GM21515 (cell line): ENCODE measurements around the gene GPRASP3.

Experiments used
- ATAC-seq: cut with Tn5 transposase; IDR thresholded peaks from one replicate; pipeline ENCODE4 v1.9.1; 2021; ENCODE audit not compliant: unreplicated experiment

The GPRASP3 gene

GRCh38 chrX:102745857-102746584, 25.5 kb downstream of the GPRASP3 start:
- no peak for ATAC-seq

- no peak for ATAC-seq
Measured at GRCh38 chrX:102765217-102765616, 44.7 kb downstream of the GPRASP3 start.

GRCh38 chrX:102765809-102766208, 45.3 kb downstream of the GPRASP3 start:
- no peak for ATAC-seq

- ATAC-seq: no peak
Measured at GRCh38 chrX:102767287-102767686, 46.7 kb downstream of the GPRASP3 start.

GRCh38 chrX:102768987-102769761, 48.6 kb downstream of the GPRASP3 start:
- ATAC-seq: peak; percentile 96
